GM12874 (cell line): ENCODE measurements around the gene CCM2L.

Experiments used
- TF ChIP-seq, protein P1 (sequence below): IDR thresholded peaks from 2 replicates; pipeline ENCODE4 v1.5.1; 2011; ENCODE audit warnings: low read depth, mild to moderate bottlenecking, control low read depth, low read length, moderate library complexity; ENCODE audit not compliant: insufficient read depth

CCM2L gene

GRCh38 chr20:32009564-32009963, 674 bp upstream of the CCM2L start:
- TF ChIP-seq, protein P1, sequence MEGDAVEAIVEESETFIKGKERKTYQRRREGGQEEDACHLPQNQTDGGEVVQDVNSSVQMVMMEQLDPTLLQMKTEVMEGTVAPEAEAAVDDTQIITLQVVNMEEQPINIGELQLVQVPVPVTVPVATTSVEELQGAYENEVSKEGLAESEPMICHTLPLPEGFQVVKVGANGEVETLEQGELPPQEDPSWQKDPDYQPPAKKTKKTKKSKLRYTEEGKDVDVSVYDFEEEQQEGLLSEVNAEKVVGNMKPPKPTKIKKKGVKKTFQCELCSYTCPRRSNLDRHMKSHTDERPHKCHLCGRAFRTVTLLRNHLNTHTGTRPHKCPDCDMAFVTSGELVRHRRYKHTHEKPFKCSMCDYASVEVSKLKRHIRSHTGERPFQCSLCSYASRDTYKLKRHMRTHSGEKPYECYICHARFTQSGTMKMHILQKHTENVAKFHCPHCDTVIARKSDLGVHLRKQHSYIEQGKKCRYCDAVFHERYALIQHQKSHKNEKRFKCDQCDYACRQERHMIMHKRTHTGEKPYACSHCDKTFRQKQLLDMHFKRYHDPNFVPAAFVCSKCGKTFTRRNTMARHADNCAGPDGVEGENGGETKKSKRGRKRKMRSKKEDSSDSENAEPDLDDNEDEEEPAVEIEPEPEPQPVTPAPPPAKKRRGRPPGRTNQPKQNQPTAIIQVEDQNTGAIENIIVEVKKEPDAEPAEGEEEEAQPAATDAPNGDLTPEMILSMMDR = no peak

- TF ChIP-seq, protein P1 = no peak
Measured at GRCh38 chr20:32010666-32011065, 428 bp downstream of the CCM2L start.

GRCh38 chr20:32012159-32012688, 2.0 kb downstream of the CCM2L start:
- TF ChIP-seq, protein P1 = no peak

DNA sequence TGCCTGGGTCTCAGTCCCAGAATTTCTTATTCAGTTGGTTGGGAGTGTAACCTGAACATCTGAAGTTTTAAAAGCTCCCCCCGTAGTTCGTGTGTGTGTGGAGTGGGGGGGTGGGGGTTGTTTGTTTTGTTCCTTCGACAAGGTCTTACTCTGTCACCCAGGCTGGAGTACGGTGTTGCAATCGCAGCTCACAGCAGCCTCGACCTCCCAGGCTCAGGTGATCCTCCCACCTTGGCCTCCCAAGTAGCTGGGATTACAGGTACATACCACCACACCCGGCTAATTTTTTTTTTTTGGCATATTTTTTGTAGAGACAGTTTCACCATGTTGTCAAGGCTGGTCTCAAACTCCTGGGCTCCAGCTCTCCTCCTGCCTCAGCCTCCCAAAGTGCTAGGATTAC, 3.1 kb downstream of the CCM2L start:
- TF ChIP-seq, protein P1 = no peak

GRCh38 chr20:32017711-32018251, 7.5 kb downstream of the CCM2L start:
- TF ChIP-seq, protein P1 = 0 out of 2 replicates have a peak, but pooled peaks have one; percentile 20

- TF ChIP-seq, protein P1 = 0 out of 2 replicates have a peak, but pooled peaks have one; percentile 13
Measured at GRCh38 chr20:32018269-32019155, 8.3 kb downstream of the CCM2L start.

DNA sequence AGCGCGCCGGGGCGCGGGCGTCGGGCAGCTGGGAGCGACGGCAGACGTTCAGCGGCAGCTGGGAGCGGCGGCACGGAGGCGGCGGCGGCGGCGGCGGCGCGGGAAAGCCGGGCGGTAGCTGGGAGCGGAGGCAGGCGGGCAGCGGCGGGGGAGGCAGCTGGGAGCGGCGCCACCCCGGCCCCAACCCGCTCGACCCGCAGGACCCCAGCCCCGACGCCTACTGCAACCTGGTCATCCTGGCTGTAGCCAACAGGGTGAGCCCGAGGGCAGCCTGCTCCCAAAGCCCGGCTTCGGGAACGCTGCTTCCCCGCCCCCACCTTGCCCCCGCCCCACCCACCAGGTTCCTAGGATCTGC, 8.9 kb downstream of the CCM2L start:
- TF ChIP-seq, protein P1 = no peak
